ENCODE results near the gene CDC34.
"Not testable (repeated sequence)": the region's sequence is repeated elsewhere in the genome, so short reads cannot be mapped to it uniquely, and the experiment has no call there.

Gene CDC34

GRCh38 chr19:574658-575526 lies 43.3 kb downstream of the CDC34 start:
- no peak for DNase-seq

DNA sequence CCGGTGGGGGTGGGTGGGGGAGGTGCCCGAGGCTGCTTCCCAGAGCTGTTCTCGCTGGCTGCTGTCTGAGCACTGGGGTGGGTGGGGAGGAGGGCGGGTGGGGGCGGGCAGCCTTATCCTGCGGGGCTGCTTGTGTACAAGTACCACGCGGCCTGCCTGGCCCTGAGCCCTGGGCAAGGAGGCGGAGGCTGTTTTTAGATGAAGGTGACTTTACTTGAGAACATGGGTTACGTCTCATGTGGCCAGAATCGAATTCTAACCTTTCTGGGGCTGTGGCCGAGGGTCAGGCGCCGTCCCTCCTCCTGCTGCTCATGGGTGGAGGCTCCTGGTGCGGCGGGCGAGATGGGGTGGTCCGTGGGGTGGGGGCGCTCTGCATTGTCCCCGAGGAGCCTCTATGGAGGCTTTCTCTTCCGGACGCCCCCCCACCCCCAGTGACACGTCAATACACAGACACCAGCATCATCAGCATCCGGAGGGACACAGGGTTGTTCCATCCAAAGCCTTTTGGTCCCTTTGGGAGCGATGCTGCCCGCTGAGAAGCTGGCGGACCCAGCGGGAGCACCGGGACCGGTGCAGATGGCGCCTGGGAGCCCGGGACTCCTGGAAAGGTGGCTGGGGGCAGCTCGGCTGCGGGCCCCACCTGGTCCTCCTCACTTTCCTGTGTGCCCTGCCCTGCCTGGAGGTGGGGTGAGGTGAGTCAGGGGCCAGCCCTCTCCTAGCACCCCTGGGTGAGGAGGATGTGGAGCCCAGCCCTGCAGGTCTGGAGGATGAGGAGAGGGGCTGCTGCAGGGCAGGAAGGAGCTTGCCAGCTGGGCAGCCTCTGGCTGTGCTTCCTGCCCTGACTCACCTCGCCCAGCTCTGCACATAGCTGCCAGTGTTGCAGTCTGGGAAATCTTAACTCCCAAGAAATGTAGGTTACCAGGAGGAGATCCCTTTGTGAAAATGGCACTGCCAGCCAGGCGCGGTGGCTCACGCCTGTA lies 44.3 kb downstream of the CDC34 start:
- no peak for DNase-seq

- DNase-seq, result no peak
These were observed 45.3 kb downstream of the CDC34 start for GRCh38 chr19:576768-577438.

- DNase-seq, result no peak
These were observed 46.2 kb downstream of the CDC34 start for GRCh38 chr19:577439-578392.

DNA sequence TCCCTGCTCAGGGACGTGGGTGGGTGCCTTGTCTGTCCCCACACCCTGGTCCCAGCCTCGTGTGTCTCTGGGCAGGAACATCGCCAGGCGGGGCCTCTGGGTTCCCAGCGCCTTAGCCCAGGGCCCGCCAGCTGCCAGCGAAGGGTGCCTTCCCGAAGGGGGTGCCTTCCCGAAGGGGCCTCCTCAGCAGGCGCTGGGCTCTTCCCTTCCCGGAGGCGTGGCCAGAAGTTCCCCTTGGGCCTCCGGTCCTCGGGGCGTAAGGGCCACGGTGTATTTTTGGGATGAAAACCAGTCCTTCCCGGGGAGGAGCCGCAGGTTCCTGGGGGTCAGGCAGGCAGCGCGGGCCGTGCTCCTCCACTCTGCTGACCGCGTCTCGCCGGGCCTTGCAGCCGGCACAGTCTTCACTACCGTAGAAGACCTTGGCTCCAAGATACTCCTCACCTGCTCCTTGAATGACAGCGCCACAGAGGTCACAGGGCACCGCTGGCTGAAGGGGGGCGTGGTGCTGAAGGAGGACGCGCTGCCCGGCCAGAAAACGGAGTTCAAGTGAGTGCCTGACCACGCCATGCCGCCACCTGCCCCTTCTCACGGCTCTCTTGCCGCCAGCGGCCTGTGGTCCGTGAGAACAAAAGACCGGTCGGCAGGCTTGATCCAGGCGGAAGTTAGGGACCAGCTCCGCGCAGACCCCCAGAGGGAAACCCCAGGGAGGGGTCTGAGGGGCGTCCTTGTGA lies 47.7 kb downstream of the CDC34 start:
- no peak for DNase-seq

DNA sequence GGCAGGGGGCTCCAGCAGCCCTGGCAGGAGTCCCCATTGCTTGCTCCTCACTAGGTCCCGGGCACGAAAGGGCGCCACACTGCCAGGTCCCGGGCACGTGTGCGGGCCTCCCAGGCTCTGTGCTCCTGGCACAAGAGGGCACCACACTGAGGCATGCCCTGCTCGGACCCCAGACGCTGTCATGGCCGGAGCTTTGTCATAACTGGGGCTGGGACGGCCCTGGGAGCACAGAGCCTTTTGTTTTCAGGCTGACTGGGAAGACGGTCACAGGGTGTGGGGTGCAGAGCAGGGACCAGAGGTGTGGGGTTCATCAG lies 48.2 kb downstream of the CDC34 start:
- DNase-seq, result no peak

DNA sequence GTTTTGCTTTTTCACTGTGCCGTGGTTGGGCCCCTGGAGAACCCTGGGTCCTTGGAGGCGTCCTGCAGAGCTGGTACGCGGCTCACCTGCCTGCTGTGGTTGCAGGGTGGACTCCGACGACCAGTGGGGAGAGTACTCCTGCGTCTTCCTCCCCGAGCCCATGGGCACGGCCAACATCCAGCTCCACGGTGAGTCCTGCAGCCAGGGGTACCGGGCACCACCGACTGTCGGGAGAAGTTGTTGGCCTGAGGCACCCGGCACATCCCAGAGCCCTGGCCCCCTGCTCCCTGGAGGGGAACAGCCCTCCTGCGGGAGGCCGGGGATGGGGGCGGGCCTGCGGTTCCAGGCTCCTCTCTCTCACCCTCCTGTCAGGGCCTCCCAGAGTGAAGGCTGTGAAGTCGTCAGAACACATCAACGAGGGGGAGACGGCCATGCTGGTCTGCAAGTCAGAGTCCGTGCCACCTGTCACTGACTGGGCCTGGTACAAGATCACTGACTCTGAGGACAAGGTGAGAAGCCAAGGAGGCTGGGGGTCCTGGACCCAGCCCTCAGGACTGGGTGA lies 48.8 kb downstream of the CDC34 start:
- no peak for DNase-seq

GRCh38 chr19:581399-582111 lies 50.0 kb downstream of the CDC34 start:
- no peak for DNase-seq

DNA sequence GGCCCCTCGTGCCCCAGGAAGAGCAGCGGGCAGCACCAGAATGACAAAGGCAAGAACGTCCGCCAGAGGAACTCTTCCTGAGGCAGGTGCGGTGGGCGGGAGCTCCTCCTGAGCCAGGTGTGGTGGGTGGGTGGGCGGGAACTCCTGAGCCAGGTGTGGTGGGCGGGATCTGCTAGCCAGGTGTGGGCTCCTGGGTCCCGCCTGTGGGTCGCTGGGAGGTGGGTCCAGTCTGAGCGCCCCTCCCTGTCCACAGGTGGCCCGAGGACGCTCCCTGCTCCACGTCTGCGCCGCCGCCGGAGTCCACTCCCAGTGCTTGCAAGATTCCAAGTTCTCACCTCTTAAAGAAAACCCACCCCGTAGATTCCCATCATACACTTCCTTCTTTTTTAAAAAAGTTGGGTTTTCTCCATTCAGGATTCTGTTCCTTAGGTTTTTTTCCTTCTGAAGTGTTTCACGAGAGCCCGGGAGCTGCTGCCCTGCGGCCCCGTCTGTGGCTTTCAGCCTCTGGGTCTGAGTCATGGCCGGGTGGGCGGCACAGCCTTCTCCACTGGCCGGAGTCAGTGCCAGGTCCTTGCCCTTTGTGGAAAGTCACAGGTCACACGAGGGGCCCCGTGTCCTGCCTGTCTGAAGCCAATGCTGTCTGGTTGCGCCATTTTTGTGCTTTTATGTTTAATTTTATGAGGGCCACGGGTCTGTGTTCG lies 51.1 kb downstream of the CDC34 start:
- no peak for DNase-seq

DNA sequence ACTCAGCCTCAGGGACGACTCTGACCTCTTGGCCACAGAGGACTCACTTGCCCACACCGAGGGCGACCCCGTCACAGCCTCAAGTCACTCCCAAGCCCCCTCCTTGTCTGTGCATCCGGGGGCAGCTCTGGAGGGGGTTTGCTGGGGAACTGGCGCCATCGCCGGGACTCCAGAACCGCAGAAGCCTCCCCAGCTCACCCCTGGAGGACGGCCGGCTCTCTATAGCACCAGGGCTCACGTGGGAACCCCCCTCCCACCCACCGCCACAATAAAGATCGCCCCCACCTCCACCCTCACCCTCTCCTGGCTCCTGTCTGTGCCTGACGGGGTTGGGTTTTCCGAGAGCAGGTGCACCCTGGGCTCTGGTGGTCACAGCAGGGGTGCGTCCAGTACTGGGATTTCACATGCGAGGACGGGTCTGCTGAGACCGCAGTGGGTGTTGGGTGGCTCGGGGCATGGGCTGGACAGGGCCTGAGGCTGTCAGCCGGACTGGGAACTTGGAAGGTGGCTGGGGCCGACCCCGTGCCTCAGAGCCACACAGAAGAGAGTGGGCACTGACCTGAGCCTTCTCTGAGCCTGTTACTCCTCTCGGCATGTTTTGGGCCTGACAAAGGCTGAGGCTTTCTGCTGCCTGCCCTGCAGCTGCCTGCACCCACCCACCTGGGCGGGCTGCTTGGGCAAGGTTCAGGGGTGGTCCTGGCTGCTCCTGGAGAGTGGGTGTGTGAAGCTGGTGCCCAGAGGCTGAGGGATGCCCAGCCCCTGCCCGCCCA lies 51.8 kb downstream of the CDC34 start:
- DNase-seq, result no peak

DNA sequence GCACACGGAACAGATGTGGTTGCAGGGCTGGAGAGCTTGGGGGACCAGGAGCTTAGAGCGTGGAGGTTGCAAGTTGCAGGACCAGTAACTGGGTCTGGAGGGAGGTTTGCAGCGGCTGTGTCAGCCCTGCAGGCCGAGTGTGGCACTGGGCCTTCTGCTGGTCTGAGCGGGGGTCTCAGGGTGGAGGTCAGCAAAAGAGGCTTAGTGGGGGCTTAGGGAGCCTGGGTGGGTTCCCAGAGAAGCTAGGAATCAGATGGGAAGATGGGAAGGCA lies 52.3 kb downstream of the CDC34 start:
- no peak for DNase-seq

DNA sequence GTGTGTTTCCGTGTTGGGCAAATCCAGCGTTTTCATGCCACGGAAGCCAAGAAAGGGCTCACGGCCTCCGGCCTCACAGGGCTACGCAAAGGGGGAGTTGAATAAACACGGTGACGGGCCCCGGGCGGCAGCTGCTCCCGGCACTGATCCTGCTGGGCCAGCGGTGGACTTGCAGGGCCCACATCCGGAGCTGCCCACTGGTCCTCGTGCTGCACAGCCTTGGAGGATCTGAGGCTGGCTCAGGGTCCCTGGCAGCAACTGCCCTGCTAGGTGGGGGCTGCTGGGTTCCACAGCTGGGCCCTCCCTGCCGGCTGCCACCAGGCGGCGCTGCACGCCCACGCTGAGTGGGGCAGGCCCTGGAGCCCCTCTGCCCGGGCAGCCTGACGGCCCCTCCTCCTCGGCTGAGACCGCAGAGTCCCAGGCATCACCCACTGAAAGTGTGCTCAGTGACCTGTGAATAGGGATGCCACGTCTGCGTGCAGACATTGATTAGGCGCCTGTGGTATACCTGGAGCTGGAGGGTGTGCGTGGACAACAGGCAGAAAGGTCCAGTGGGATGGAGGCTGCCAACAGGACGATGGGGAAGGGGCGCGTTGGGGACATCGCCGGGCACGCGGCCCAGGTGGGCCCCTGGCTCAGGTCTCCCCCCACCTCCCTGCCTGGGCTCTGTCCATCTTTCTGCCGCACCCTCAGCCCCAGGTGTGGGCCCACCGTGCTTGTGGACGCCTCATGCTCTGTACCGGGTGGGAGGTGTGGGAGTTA lies 52.9 kb downstream of the CDC34 start:
- peak; percentile 36 for DNase-seq

DNA sequence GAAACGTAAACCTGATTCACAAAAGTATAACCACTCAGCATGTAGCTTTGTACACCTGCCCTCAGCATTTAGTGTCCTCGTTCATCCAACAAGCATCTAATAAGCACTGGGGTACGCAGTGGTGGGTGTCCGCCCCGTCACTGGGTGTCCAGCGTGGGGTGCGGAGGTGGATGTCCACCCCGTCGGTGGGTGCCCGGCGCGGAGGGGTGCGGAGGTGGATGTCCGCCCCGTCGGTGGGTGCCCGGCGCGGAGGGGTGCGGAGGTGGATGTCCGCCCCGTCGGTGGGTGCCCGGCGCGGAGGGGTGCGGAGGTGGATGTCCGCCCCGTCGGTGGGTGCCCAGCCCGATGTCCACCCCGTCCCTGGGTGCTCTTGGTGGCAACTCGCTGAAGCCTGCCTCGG lies 53.6 kb downstream of the CDC34 start:
- DNase-seq, result not testable (repeated sequence)

- DNase-seq, result no peak
These were observed 54.1 kb downstream of the CDC34 start for GRCh38 chr19:585551-586110.

- peak; percentile 90 for DNase-seq
These were observed 56.7 kb downstream of the CDC34 start for GRCh38 chr19:588093-588740.

- DNase-seq, result peak; percentile 55
These were observed 57.5 kb downstream of the CDC34 start for GRCh38 chr19:588741-589692.
